SK-N-DZ (cell line): ENCODE measurements around the gene NEDD8.

Experiments
- DNase-seq: peaks from one replicate; pipeline ENCODE4 v3.0.0-alpha.2; 2015; ENCODE audit warnings: low spot score

Gene NEDD8

GRCh38 chr14:24197056-24197450 is 35.1 kb downstream of the NEDD8 start:
- no peak for DNase-seq

GRCh38 chr14:24196071-24197055 is 35.8 kb downstream of the NEDD8 start:
- peak; percentile 41 for DNase-seq

- DNase-seq, result peak; percentile 91
Observed at GRCh38 chr14:24195186-24196070, 36.7 kb downstream of the NEDD8 start, which contains the start of gene TM9SF1. TSS of gene TM9SF1 (minus strand) at chr14:24195441. CDS start at chr14:24195019, 422 bp downstream.

- no peak for DNase-seq
Observed at GRCh38 chr14:24194873-24195185, 37.3 kb downstream of the NEDD8 start.

- DNase-seq, result no peak
Observed at GRCh38 chr14:24194186-24194872, 37.8 kb downstream of the NEDD8 start.

GRCh38 chr14:24192933-24193332 is 39.2 kb downstream of the NEDD8 start:
- DNase-seq, result no peak

- no peak for DNase-seq
Observed at GRCh38 chr14:24190416-24190815, 41.8 kb downstream of the NEDD8 start.

- no peak for DNase-seq
Observed at GRCh38 chr14:24189460-24189859, 42.7 kb downstream of the NEDD8 start.

- no peak for DNase-seq
Observed at GRCh38 chr14:24189059-24189375, 43.1 kb downstream of the NEDD8 start.

GRCh38 chr14:24188251-24189058 is 43.7 kb downstream of the NEDD8 start, which contains the start of gene IPO4:
TSS of gene IPO4 (minus strand) at chr14:24188816. CDS start at chr14:24188787, 29 bp downstream.
- DNase-seq, result peak; percentile 97

GRCh38 chr14:24187539-24187915 is 44.6 kb downstream of the NEDD8 start:
- no peak for DNase-seq

- no peak for DNase-seq
Observed at GRCh38 chr14:24186831-24187538, 45.2 kb downstream of the NEDD8 start.

- DNase-seq, result no peak
Observed at GRCh38 chr14:24185741-24186140, 46.4 kb downstream of the NEDD8 start.

GRCh38 chr14:24185026-24185425 is 47.1 kb downstream of the NEDD8 start:
- DNase-seq, result no peak

GRCh38 chr14:24184104-24184970 is 47.8 kb downstream of the NEDD8 start:
- no peak for DNase-seq

- no peak for DNase-seq
Observed at GRCh38 chr14:24183014-24183481, 49.1 kb downstream of the NEDD8 start.

GRCh38 chr14:24182110-24182882 is 49.9 kb downstream of the NEDD8 start:
- no peak for DNase-seq

GRCh38 chr14:24181371-24182077 is 50.6 kb downstream of the NEDD8 start:
- DNase-seq, result no peak
